Measurements from ENCODE around the gene OGDH.

The OGDH gene

GRCh38 chr7:44647981-44648714 is 41.7 kb downstream of the OGDH start:
- H2AFZ ChIP-seq (ENCODE audit: low read length) = no peak overlapping the region
- DNase-seq = no peak
- no peak overlapping the region for H3K4me3 ChIP-seq (ENCODE audit: low read length)
- no peak for TF ChIP-seq EZH2 (optimal IDR thresholded peaks at IDR 0.05; ENCODE audit: low read depth, low read length)
- no peak for TF ChIP-seq CTCF (IDR thresholded peaks at IDR 0.05; ENCODE audit: low read length)
- no peak for TF ChIP-seq EZH2phosphoT487 (IDR thresholded peaks at IDR 0.05; ENCODE audit: low read length)
- no peak overlapping the region for H3K27ac ChIP-seq (ENCODE audit: low read length)
- H3K79me2 ChIP-seq (ENCODE audit: low read length) = peaks cover 15% of the 10 kb centered on the region
- H3K4me1 ChIP-seq (ENCODE audit: low read length) = no peaks in the 10 kb centered on the region
- H3F3A ChIP-seq (ENCODE audit: insufficient read depth, low read length) = no peaks in the 10 kb centered on the region
- H3K9me2 ChIP-seq (replicated peaks; ENCODE audit: insufficient read depth, low read length) = no peaks in the 10 kb centered on the region
- H3K9me3 ChIP-seq (replicated peaks; ENCODE audit: insufficient read depth, low read length) = no peaks in the 10 kb centered on the region
- no peak overlapping the region for H3K4me2 ChIP-seq (ENCODE audit: low read depth, low read length)
- H3K27me3 ChIP-seq (replicated peaks; ENCODE audit: insufficient read depth, low read length) = no peaks in the 10 kb centered on the region
- H3K9ac ChIP-seq (ENCODE audit: low read length) = no peak overlapping the region
- no peaks in the 10 kb centered on the region for H3K36me3 ChIP-seq (replicated peaks; ENCODE audit: insufficient read depth, low read length)
- H4K20me1 ChIP-seq (ENCODE audit: insufficient read depth, low read length) = no peaks in the 10 kb centered on the region

GRCh38 chr7:44650242-44650641 is 43.8 kb downstream of the OGDH start:
- Histone ChIP-seq H3K9me2 (replicated peaks; ENCODE audit: insufficient read depth, low read length) (no peaks in the 10 kb centered on the region), H3K4me2 (ENCODE audit: low read depth, low read length) (no peak overlapping the region), H3K9me3 (replicated peaks; ENCODE audit: insufficient read depth, low read length) (no peaks in the 10 kb centered on the region), H3K4me1 (ENCODE audit: low read length) (no peaks in the 10 kb centered on the region), H3K27me3 (replicated peaks; ENCODE audit: insufficient read depth, low read length) (no peaks in the 10 kb centered on the region), H3K79me2 (ENCODE audit: low read length) (peaks cover 3% of the 10 kb centered on the region; the same call in 1 of the 2 replicates), H3K9ac (ENCODE audit: low read length) (no peak overlapping the region), H2AFZ (ENCODE audit: low read length) (no peak overlapping the region), H3K36me3 (replicated peaks; ENCODE audit: insufficient read depth, low read length) (no peaks in the 10 kb centered on the region), H4K20me1 (ENCODE audit: insufficient read depth, low read length) (no peaks in the 10 kb centered on the region), H3F3A (ENCODE audit: insufficient read depth, low read length) (no peaks in the 10 kb centered on the region), H3K27ac (ENCODE audit: low read length) (no peak overlapping the region), H3K4me3 (ENCODE audit: low read length) (no peak overlapping the region)
- DNase-seq = no peak
- no peak for TF ChIP-seq EZH2 (optimal IDR thresholded peaks at IDR 0.05; ENCODE audit: low read depth, low read length)
- TF ChIP-seq EZH2phosphoT487 (IDR thresholded peaks at IDR 0.05; ENCODE audit: low read length) = no peak
- TF ChIP-seq CTCF (IDR thresholded peaks at IDR 0.05; ENCODE audit: low read length) = no peak

GRCh38 chr7:44650772-44651171 is 44.3 kb downstream of the OGDH start:
- H3K36me3 ChIP-seq (replicated peaks; ENCODE audit: insufficient read depth, low read length) = no peaks in the 10 kb centered on the region
- H3K4me1 ChIP-seq (ENCODE audit: low read length) = no peaks in the 10 kb centered on the region
- no peak overlapping the region for H3K4me3 ChIP-seq (ENCODE audit: low read length)
- H3K9me2 ChIP-seq (replicated peaks; ENCODE audit: insufficient read depth, low read length) = no peaks in the 10 kb centered on the region
- DNase-seq = no peak
- H3K27ac ChIP-seq (ENCODE audit: low read length) = no peak overlapping the region
- no peaks in the 10 kb centered on the region for H3K9me3 ChIP-seq (replicated peaks; ENCODE audit: insufficient read depth, low read length)
- 0 out of 2 replicates have a peak, but pooled peaks cover 3% of the 10 kb centered on the region for H3K79me2 ChIP-seq (ENCODE audit: low read length)
- H3K9ac ChIP-seq (ENCODE audit: low read length) = no peak overlapping the region
- H3F3A ChIP-seq (ENCODE audit: insufficient read depth, low read length) = no peaks in the 10 kb centered on the region
- no peak overlapping the region for H2AFZ ChIP-seq (ENCODE audit: low read length)
- H3K27me3 ChIP-seq (replicated peaks; ENCODE audit: insufficient read depth, low read length) = no peaks in the 10 kb centered on the region
- no peaks in the 10 kb centered on the region for H4K20me1 ChIP-seq (ENCODE audit: insufficient read depth, low read length)
- TF ChIP-seq EZH2phosphoT487 (IDR thresholded peaks at IDR 0.05; ENCODE audit: low read length) = no peak
- no peak for TF ChIP-seq EZH2 (optimal IDR thresholded peaks at IDR 0.05; ENCODE audit: low read depth, low read length)
- no peak for TF ChIP-seq CTCF (IDR thresholded peaks at IDR 0.05; ENCODE audit: low read length)
- no peak overlapping the region for H3K4me2 ChIP-seq (ENCODE audit: low read depth, low read length)
